Measurements from ENCODE around the gene NRL. TPM values are rescaled to one million over a fixed set of nuclear protein-coding genes. Genes with fewer than 3 reads are reported as not detected.
"Not testable (repeated sequence)": the region's sequence is repeated elsewhere in the genome, so short reads cannot be mapped to it uniquely, and the experiment has no call there.

NRL gene
- total RNA-seq, 1 experiment from 2014 or later: 3.1 TPM

DNA sequence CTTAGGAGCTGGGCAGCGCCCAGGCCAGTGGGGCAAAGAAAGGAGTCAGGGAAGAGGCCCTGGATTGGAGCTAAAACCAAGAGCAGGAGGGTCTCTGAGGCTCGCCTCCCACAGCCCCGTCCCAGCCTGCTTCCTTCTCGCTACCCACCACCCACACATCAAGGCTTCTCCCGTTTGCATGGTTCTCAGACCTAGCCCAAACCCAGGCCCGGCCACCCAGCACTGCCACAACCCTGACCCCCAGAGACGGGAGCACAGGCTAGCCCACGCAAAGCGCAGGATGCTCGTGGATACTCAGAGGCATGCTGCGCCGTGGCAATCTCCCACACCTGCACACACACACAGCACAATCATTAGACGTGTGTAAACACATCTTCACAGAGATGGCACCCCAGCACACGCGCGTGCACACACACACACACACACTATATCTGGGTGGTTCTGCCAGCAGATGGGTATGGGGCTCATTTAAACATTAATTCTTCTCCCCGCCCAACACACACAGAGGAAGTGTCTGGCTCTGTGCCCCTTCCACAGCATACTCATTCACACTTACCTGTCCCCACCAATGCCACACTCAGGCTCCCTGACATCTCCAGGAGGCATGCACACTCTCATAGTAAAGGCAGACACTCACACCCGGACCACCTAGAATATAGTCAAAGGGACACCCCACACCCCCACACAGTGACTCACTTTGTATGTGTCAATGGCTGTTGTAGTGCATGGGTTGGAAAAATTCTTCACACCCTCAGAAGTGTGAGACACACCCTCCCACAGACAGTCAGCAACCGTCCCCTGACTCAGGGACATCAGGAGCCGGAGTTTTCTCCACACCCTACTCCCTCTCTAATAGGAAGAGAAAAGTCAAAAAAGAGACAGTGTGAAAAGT lies 61.8 kb downstream of the NRL start:
- DNase-seq (ENCODE audit: low read depth): peak; percentile 52

- DNase-seq (ENCODE audit: low read depth): peak; percentile 75
Measured at GRCh38 chr14:24051789-24052655, 62.7 kb downstream of the NRL start, which contains the start of gene CARMIL3. CARMIL3 (plus strand) TSS chr14:24052009; CDS start chr14:24052154, 145 bp downstream.

DNA sequence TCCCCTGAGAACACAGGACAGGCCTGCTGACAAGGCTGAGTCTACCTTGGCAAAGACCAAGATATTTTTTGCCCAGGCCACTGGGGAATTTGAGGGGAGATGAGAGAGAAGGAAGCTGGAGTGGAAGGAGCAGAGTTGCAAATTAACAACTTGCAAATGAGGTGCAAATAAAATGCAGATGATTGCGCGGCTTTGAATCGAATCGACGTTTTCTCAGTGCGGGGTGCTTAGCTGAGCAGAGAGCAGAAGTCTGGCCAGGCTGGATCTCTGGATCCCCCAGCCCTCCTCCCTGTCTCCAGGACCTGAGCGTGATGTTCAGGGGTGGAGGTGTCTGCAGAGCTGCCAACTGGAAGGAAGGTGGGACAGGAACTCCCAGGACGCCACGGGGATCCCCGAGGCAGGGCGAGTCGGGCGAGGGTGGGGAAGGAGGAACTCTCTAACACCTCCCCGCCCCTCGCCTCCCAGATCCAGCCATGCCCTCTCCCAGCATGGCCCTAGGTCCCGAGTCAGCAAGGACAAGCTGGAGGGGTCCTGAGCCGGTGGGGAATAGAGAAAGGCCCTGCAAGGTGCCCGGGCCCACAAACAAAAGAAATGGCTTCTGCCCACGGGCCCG lies 63.5 kb downstream of the NRL start:
- DNase-seq (ENCODE audit: low read depth): no peak

DNA sequence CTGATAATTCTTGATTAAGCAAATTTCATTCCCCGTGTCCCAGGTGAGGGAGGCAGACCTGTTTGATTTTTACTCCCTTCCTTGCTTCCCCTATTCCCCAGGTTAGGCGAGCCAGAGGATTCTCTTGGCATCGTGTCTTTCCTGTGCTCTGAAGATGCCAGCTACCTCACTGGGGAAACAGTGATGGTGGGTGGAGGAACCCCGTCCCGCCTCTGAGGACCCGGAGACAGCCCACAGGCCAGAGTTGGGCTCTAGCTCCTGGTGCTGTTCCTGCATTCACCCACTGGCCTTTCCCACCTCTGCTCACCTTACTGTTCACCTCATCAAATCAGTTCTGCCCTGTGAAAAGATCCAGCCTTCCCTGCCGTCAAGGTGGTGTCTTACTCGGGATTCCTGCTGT lies 64.0 kb downstream of the NRL start:
- not testable (repeated sequence) for DNase-seq (ENCODE audit: low read depth)

DNA sequence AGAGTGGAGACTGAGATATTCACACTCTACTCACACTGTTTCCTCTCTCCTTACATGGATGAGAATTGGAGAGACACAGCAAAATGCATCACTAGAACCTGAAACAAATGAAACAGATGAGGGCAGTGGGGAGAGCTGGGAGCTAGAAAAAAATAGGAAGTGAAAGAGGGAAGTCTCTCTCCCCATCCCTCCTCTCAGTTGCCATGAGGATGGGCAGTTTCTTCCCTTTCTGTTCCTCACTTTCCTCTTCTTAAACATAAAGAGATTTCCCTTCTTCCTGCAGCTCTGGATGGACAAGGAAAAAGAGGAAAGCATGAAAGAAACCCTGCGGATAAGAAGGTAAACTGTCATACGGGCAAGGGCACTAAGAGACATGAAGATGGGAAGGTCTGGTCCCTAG lies 65.7 kb downstream of the NRL start:
- DNase-seq (ENCODE audit: low read depth): not testable (repeated sequence)

DNA sequence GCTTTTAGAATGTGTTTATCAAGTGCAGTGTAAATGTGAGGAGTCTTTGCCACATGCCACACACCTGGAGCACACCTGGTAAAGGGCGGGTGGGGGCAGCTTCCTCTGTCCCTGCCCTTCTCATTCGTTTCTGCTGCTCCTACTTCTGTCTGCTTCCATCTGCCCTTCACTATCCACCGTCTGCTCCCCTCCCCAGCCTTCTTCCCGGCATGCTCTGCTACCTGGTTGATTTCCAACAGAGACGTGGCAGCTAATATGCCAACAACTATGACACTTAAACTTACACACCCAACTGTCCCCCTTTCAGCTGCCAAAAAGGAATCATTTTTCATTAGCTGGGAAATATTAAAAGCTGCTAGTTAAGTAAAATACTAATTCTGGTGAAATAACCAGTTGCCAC lies 72.0 kb downstream of the NRL start:
- no peak for DNase-seq (ENCODE audit: low read depth)

- no peak for DNase-seq (ENCODE audit: low read depth)
Measured at GRCh38 chr14:24040692-24041091, 74.1 kb downstream of the NRL start.

GRCh38 chr14:24038686-24039085 lies 76.1 kb downstream of the NRL start:
- no peak for DNase-seq (ENCODE audit: low read depth)

DNA sequence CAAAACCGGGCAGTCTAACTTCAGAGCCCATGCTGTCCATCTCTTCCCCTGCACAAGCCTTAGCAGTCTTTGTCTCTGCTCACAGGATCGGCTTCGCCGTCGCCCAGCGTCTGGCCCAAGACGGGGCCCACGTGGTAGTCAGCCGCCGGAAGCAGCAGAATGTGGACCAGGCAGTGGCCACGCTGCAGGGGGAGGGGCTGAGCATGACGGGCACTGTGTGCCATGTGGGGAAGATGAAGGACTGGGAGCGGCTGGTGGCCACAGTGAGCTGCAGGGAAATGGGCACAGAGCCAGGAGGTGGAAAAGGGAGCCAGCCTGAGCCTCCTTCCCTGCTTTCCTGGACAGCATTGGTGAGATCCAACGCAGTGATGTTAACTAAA lies 77.1 kb downstream of the NRL start:
- peak; percentile 13 for DNase-seq (ENCODE audit: low read depth)

DNA sequence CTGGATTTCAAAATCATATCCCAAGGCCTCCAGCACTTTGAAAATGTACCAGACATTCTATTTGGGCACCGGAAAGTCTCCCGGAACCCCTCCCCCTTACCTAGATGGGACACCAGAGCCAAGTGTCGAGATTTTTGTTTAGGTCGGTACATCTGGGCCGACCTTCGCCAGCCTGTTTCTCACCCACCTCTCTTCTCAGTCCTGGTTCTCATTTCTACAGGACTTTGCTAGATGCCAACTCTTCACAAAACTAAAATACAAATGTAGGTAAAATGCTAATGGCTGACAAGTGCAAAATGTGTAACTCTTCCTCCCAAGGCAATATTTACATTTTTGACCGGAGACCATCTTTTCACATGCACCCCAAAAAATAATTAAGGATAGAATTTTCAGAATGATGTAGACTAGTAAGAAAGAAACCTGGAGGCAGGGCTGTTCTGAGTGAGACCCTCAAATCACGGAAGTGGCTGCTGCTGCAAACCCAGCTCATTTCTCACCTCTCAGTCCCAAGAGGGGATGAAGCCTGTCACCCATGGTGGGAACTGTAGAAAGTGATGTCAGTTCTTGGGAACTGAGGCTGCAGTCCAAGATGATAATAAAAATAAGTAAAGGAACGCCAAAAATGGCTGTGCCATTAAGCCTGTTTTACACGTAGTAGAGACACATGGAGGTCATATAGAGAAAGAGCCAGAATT lies 77.6 kb downstream of the NRL start:
- not testable (repeated sequence) for DNase-seq (ENCODE audit: low read depth)

- peak; percentile 88 for DNase-seq (ENCODE audit: low read depth)
Measured at GRCh38 chr14:24036169-24036962, 78.4 kb downstream of the NRL start.

GRCh38 chr14:24035769-24036168 lies 79.0 kb downstream of the NRL start:
- not testable (repeated sequence) for DNase-seq (ENCODE audit: low read depth)

DNA sequence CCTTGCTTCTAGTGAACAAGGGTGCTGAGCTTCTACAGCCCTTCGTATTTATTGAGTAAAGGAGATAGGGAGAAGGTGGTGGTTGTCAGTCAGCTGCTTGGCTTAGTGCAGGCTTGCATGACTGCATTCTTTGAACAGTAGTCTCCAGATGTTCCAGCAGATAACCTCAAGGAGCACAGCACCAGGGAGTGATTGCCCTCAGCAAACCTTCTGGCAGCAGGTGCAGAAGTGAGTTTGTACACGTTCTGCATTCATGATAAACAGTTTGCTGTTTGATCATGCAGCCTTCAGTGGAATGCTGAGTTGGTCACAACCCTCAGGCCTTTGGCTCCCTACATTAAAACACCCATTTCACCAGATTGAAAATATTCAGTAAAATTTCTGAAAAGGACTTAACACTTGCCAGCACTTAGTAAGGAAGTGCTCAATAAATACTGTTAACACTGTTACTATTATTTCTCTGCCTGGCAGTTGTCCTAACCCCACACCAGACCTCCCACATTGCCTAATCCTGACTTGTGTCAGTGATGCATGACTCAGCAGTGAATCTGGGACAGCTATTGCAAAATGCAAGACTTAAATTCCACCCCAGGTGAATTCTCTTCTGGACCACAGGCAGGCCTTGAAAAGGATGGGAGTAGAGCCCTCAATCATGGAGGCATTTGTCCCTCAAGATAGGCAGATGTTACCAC lies 81.9 kb downstream of the NRL start:
- peak; percentile 27 for DNase-seq (ENCODE audit: low read depth)

GRCh38 chr14:24031331-24031730 lies 83.4 kb downstream of the NRL start:
- DNase-seq (ENCODE audit: low read depth): not testable (repeated sequence)

- DNase-seq (ENCODE audit: low read depth): not testable (repeated sequence)
Measured at GRCh38 chr14:24029687-24030086, 85.1 kb downstream of the NRL start.

Other genes starting within 250 kb of the NRL start
- 32.0 and 52.7 TPM in 2 replicates for gene DHRS4, start 161.2 kb downstream of the NRL start, total RNA-seq (2014; rRNA removed; shearing (Covaris generic))
- gene DHRS4L2, start 126.0 kb downstream of the NRL start, total RNA-seq (2014; rRNA removed; shearing (Covaris generic)): 10.7 and 18.7 TPM in 2 replicates
- gene CARMIL3, start 62.9 kb downstream of the NRL start, total RNA-seq (2014; rRNA removed; shearing (Covaris generic)): under 0.01 TPM in 1 of 2 replicates, not detected in the other
- not detected in 2 replicates for gene CPNE6, start 43.4 kb downstream of the NRL start, total RNA-seq (2014; rRNA removed; shearing (Covaris generic))
- gene PCK2, start 20.6 kb downstream of the NRL start, total RNA-seq (2014; rRNA removed; shearing (Covaris generic)): 6.6 and 12.6 TPM in 2 replicates
- gene DCAF11, start 172 bp downstream of the NRL start, total RNA-seq (2014; rRNA removed; shearing (Covaris generic)): 68.9 and 75.2 TPM in 2 replicates
- 2.7 TPM in 1 of 2 replicates, not detected in the other for gene FITM1, start 15.7 kb upstream of the NRL start, total RNA-seq (2014; rRNA removed; shearing (Covaris generic))
- 191 and 208 TPM in 2 replicates for gene PSME1, start 21.2 kb upstream of the NRL start, total RNA-seq (2014; rRNA removed; shearing (Covaris generic))
- 25.4 and 46.5 TPM in 2 replicates for gene EMC9, start 26.6 kb upstream of the NRL start, total RNA-seq (2014; rRNA removed; shearing (Covaris generic))
- gene PSME2, start 31.7 kb upstream of the NRL start, total RNA-seq (2014; rRNA removed; shearing (Covaris generic)): 241 and 245 TPM in 2 replicates
- 49.7 and 68.1 TPM in 2 replicates for gene RNF31, start 32.5 kb upstream of the NRL start, total RNA-seq (2014; rRNA removed; shearing (Covaris generic))
- gene IRF9, start 46.3 kb upstream of the NRL start, total RNA-seq (2014; rRNA removed; shearing (Covaris generic)): 7.9 and 25.5 TPM in 2 replicates
- gene REC8, start 57.1 kb upstream of the NRL start, total RNA-seq (2014; rRNA removed; shearing (Covaris generic)): not detected in 2 replicates
- gene IPO4, start 73.9 kb upstream of the NRL start, total RNA-seq (2014; rRNA removed; shearing (Covaris generic)): 165 and 275 TPM in 2 replicates
- gene TM9SF1, start 80.5 kb upstream of the NRL start, total RNA-seq (2014; rRNA removed; shearing (Covaris generic)): 91.9 and 98.7 TPM in 2 replicates
- not detected in 2 replicates for gene TSSK4, start 90.7 kb upstream of the NRL start, total RNA-seq (2014; rRNA removed; shearing (Covaris generic))
- 60.1 and 89.8 TPM in 2 replicates for gene CHMP4A, start 98.5 kb upstream of the NRL start, total RNA-seq (2014; rRNA removed; shearing (Covaris generic))
- 12.7 and 18.9 TPM in 2 replicates for gene MDP1, start 101.1 kb upstream of the NRL start, total RNA-seq (2014; rRNA removed; shearing (Covaris generic))
- 308 and 348 TPM in 2 replicates for gene NEDD8, start 117.4 kb upstream of the NRL start, total RNA-seq (2014; rRNA removed; shearing (Covaris generic))
- 83.3 and 112 TPM in 2 replicates for gene GMPR2, start 118.0 kb upstream of the NRL start, total RNA-seq (2014; rRNA removed; shearing (Covaris generic))
- gene TINF2, start 127.7 kb upstream of the NRL start, total RNA-seq (2014; rRNA removed; shearing (Covaris generic)): 34.6 and 48.3 TPM in 2 replicates
- gene TGM1, start 148.2 kb upstream of the NRL start, total RNA-seq (2014; rRNA removed; shearing (Covaris generic)): 0.69 and 2.6 TPM in 2 replicates
- gene RABGGTA, start 156.6 kb upstream of the NRL start, total RNA-seq (2014; rRNA removed; shearing (Covaris generic)): 21.5 and 22.1 TPM in 2 replicates
- gene DHRS1, start 184.8 kb upstream of the NRL start, total RNA-seq (2014; rRNA removed; shearing (Covaris generic)): 1.7 and 4.9 TPM in 2 replicates
- 15.8 and 17.1 TPM in 2 replicates for gene NOP9, start 184.9 kb upstream of the NRL start, total RNA-seq (2014; rRNA removed; shearing (Covaris generic))
- 0.06 TPM in 1 of 2 replicates, not detected in the other for gene CIDEB, start 193.0 kb upstream of the NRL start, total RNA-seq (2014; rRNA removed; shearing (Covaris generic))
- 6.9 and 16.7 TPM in 2 replicates for gene LTB4R2, start 195.2 kb upstream of the NRL start, total RNA-seq (2014; rRNA removed; shearing (Covaris generic))
- 2.5 and 6.3 TPM in 2 replicates for gene LTB4R, start 196.6 kb upstream of the NRL start, total RNA-seq (2014; rRNA removed; shearing (Covaris generic))
- 0.17 TPM in 1 of 2 replicates, not detected in the other for gene ADCY4, start 220.1 kb upstream of the NRL start, total RNA-seq (2014; rRNA removed; shearing (Covaris generic))
- not detected in 2 replicates for gene RIPK3, start 225.0 kb upstream of the NRL start, total RNA-seq (2014; rRNA removed; shearing (Covaris generic))